HepG2 (cell line): ENCODE measurements around the gene MIER1.

Experiments
- EZH2 ChIP-seq: conservative IDR thresholded peaks from 2 replicates; pipeline ENCODE4 v1.6.1; 2012; ENCODE audit warnings: mild to moderate bottlenecking, low read depth, low read length, moderate library complexity
- IRF9 ChIP-seq: sonication (generic); formaldehyde crosslinking; IDR thresholded peaks from 2 replicates; pipeline ENCODE4 v1.8.0; 2022; ENCODE audit warnings: missing genetic modification reagents, mild to moderate bottlenecking, borderline replicate concordance
- MEIS1 ChIP-seq: sonication (generic); formaldehyde crosslinking; IDR thresholded peaks from 2 replicates; pipeline ENCODE4 v1.9.0; 2021; ENCODE audit warnings: mild to moderate bottlenecking, missing genetic modification reagents, moderate library complexity, borderline replicate concordance
- MLLT10 ChIP-seq: sonication (generic); formaldehyde crosslinking; IDR thresholded peaks from 2 replicates; pipeline ENCODE4 v1.4.0; 2020; ENCODE audit warnings: missing genetic modification reagents
- PAWR ChIP-seq: sonication (generic); formaldehyde crosslinking; IDR thresholded peaks from 2 replicates; pipeline ENCODE4 v1.4.0; 2020; ENCODE audit warnings: missing genetic modification reagents, mild to moderate bottlenecking, borderline replicate concordance
- ZNF496 ChIP-seq: sonication (generic); formaldehyde crosslinking; IDR thresholded peaks from 2 replicates; pipeline ENCODE4 v1.8.1; 2023; ENCODE audit warnings: mild to moderate bottlenecking, moderate library complexity, missing genetic modification reagents; ENCODE audit not compliant: insufficient replicate concordance
- ZNF644 ChIP-seq: IDR thresholded peaks from 2 replicates; pipeline ENCODE4 v1.6.1; 2016; ENCODE audit warnings: low read depth
- TF ChIP-seq, protein P1 (sequence below): sonication (generic); formaldehyde crosslinking; IDR thresholded peaks from 2 replicates; pipeline ENCODE4 v1.5.0; 2020; ENCODE audit warnings: mild to moderate bottlenecking, missing genetic modification reagents, moderate library complexity

- TF ChIP-seq MLLT10 (CRISPR knock-in tag) (no peak), MEIS1 (CRISPR knock-in tag) (no peak), ZNF496 (CRISPR knock-in tag) (no peak), IRF9 (no peak), ZNF644 (CRISPR knock-in tag) (no peak), PAWR (CRISPR knock-in tag) (no peak), EZH2 (no peak)
- TF ChIP-seq, protein P1, sequence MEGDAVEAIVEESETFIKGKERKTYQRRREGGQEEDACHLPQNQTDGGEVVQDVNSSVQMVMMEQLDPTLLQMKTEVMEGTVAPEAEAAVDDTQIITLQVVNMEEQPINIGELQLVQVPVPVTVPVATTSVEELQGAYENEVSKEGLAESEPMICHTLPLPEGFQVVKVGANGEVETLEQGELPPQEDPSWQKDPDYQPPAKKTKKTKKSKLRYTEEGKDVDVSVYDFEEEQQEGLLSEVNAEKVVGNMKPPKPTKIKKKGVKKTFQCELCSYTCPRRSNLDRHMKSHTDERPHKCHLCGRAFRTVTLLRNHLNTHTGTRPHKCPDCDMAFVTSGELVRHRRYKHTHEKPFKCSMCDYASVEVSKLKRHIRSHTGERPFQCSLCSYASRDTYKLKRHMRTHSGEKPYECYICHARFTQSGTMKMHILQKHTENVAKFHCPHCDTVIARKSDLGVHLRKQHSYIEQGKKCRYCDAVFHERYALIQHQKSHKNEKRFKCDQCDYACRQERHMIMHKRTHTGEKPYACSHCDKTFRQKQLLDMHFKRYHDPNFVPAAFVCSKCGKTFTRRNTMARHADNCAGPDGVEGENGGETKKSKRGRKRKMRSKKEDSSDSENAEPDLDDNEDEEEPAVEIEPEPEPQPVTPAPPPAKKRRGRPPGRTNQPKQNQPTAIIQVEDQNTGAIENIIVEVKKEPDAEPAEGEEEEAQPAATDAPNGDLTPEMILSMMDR (CRISPR knock-in tag): no peak
These were observed 80.3 kb downstream of the MIER1 start for GRCh38 chr1:67005068-67005467.
